Stomach (tissue), 4 donors: ENCODE results near the gene CARMIL1.

Experiments
- EP300 ChIP-seq: sonication (generic); formaldehyde crosslinking; IDR thresholded peaks from one replicate; pipeline ENCODE4 v1.6.1; 2017; ENCODE audit warnings: antibody characterized with exemption
- POLR2A ChIP-seq, 4 donors: fragments of 450-650 bp; IDR thresholded peaks; one replicate each; pipeline ENCODE4 v1.6.1; 2016; ENCODE audit warnings: antibody characterized with exemption in 4 of 4, control low read depth in 2 of 4, mild to moderate bottlenecking in 1 of 4, moderate library complexity in 1 of 4
- TF ChIP-seq, protein P1 (sequence below), 7 experiments: fragments of 450-650 bp in 4 of 7; fragments of 200-600 bp in 3 of 7; sonication (generic) in 3 of 7; IDR thresholded peaks; one replicate each; pipeline ENCODE4 v1.5.1; 2016 to 2019; ENCODE audit warnings: antibody characterized with exemption in 7 of 7, control low read depth in 2 of 7, mild to moderate bottlenecking in 1 of 7

DNA sequence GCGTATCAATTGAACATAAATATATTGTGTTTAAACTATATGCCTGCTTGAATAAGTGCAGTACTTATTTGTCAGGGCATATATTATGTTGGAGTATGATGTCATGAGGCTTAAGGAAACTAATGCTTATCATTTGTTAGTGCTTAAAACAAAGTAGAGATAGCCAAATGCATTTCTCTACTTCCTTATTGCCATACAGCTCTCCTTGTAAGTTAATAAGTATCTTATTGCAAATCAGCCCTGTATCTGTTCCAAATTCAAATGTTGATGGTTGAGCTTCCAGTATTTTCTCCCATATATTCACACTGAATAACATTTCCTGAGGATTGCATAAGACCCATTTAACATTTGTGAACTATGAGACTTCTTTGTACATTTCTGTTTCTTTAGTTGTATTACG, 57.8 kb downstream of the CARMIL1 start:
- TF ChIP-seq, protein P1, sequence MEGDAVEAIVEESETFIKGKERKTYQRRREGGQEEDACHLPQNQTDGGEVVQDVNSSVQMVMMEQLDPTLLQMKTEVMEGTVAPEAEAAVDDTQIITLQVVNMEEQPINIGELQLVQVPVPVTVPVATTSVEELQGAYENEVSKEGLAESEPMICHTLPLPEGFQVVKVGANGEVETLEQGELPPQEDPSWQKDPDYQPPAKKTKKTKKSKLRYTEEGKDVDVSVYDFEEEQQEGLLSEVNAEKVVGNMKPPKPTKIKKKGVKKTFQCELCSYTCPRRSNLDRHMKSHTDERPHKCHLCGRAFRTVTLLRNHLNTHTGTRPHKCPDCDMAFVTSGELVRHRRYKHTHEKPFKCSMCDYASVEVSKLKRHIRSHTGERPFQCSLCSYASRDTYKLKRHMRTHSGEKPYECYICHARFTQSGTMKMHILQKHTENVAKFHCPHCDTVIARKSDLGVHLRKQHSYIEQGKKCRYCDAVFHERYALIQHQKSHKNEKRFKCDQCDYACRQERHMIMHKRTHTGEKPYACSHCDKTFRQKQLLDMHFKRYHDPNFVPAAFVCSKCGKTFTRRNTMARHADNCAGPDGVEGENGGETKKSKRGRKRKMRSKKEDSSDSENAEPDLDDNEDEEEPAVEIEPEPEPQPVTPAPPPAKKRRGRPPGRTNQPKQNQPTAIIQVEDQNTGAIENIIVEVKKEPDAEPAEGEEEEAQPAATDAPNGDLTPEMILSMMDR (IDR thresholded peaks at IDR 0.05), result no peak
- no peak for TF ChIP-seq EP300
- no peak for TF ChIP-seq POLR2A (IDR thresholded peaks at IDR 0.05)
